ENCODE data around the gene SF3B3.
"Not testable (repeated sequence)": the region's sequence is repeated elsewhere in the genome, so short reads cannot be mapped to it uniquely, and the experiment has no call there.

SF3B3 gene

DNA sequence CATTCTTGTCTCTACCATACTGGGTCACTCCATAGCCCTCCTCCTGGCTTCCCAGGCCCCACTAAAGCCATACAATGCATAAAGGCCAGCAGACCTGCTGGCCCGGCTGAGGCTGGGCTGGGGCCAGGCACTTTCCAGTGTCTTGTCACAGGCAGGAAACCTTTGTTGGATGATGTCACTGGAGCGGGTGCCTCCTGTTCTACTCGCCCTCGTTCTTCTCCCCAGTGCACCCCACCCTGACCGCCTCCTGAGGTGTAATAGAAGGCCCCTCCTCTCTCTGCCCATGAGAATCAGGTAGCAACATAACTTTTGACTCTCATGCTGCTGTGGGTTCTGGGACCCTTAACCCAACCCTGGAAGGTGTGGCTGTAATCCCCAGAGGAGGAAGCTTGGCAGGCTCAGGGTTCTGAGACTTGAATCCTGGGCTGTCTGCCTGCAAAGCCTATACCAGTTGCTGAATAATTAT, 68.5 kb downstream of the SF3B3 start:
- no peak for DNase-seq

DNA sequence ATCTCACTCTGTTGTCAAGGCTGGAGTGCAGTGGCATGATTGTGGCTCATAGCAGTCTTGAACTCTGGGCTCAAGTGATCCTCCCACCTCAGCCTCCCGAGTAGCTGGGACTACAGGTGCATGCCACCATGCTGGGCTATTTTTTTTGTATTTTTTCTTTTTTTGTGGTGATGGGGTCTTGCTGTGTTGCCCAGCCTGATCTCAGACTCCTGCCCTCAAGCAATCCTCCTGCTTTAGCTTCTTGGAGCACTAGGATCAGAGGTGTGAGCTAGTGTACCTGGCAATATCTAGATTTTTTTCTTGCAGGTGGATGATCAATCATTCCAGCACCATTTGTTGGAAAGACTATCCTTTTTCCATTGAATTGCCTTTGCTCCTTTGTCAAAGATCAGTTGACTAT, 69.9 kb downstream of the SF3B3 start:
- no peak for DNase-seq

GRCh38 chr16:70594569-70594968, 71.0 kb downstream of the SF3B3 start:
- no peak for DNase-seq

GRCh38 chr16:70597135-70597835, 73.7 kb downstream of the SF3B3 start:
- DNase-seq, result no peak

DNA sequence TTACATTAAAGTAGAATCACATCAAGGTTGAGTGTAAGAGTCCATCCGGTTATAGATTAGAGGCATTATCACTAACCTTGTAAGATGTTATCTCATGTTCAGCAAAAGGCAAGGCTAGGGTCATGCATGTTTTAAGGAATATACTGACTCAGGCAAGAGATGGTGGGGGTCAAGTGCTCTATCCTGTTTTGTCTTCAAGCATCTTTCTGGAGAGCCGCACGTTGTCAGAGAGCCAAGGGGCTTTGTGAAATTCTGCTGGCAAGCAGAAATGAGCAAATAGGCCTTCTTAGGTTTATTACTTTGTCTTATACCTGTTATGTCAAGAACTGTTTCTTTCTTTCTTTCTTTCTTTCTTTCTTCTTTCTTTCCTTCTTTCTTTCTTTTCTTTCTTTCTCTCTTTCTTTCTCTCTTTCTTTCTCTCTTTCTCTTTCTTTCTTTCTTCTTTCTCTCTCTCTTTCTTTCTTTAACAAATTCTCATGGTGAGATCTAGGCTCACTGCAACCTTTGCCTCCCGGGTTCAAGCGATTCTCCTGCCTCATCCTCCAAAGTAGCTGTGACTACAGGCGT, 75.4 kb downstream of the SF3B3 start:
- DNase-seq, result no peak

DNA sequence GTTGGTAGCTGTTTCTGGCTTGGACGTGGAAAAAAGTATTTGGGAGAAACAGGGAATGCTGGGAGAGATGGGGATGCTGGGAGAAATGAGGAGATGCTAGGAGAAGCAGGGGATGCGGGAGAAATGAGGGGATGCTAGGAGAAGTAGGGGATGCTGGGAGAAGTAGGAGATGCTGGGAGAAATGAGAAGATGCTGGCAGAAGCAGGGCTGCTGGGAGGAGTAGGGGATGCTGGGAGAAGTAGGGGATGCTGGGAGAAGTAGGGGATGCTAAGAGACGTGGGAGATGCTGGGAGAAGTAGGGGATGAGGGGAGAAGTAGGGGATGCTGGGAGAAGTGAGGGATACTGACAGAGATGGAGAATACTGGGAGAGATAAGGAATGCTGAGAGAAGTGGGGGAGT, 77.1 kb downstream of the SF3B3 start:
- no peak for DNase-seq

- DNase-seq, result no peak
Measured at GRCh38 chr16:70601576-70602575, 78.3 kb downstream of the SF3B3 start.

DNA sequence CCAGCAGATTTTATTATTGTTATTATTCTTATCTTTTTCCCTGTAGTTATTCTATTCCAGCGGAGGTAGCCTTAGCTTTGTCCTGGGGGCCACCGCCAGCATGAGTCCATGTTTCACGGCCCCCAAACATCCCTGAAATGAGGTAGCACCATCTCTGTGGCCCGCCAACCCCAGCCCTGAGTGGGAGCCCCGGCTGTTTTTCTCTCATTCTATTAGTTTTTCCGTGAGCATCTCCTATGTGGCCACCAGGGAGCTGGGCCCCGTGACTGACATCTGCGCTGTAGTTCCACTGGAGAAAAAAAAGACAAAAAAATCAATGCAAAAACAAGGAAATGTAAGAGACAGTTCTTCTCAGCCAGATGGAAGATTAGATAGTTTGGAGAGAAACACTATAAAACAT, 79.2 kb downstream of the SF3B3 start:
- DNase-seq, result no peak

- DNase-seq, result no peak
Measured at GRCh38 chr16:70604407-70605282, 81.0 kb downstream of the SF3B3 start.

DNA sequence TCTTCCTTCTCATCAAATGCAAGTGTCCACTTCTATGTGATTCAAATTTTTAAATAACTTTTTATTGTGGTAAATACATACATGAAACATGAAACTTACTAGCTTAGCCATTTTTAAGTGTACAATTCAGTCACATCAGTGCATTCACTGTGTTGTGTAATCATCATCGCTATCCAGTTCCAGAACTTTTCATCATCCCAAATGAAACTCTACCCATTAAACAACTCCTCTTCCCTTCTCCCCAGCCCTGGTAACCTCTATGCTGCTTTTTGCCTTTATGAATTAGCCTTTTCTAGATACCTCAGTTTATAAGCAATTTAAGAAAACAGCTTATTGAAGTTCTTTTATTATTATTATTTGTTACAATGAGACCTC, 81.7 kb downstream of the SF3B3 start:
- no peak for DNase-seq

DNA sequence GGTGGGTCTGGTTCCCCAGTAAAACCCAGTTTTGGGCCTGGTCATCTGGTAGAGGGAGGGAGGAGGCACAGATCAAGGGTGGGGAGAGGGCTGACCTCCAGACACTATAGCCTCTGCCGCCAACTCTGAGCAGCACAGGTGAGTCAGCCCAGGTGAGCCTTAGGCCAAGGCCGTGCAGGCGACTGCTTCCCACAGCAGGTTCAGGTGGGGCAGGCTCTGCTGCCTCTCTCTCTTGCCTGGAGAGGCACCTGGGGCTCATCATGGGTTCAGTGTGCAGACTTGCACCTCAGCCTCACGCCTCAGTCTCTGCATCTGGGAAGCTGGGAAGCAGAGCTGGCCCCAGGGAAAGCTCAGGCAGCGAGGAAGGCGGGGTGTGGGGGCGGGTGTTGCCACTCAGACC, 84.9 kb downstream of the SF3B3 start:
- DNase-seq, result no peak

DNA sequence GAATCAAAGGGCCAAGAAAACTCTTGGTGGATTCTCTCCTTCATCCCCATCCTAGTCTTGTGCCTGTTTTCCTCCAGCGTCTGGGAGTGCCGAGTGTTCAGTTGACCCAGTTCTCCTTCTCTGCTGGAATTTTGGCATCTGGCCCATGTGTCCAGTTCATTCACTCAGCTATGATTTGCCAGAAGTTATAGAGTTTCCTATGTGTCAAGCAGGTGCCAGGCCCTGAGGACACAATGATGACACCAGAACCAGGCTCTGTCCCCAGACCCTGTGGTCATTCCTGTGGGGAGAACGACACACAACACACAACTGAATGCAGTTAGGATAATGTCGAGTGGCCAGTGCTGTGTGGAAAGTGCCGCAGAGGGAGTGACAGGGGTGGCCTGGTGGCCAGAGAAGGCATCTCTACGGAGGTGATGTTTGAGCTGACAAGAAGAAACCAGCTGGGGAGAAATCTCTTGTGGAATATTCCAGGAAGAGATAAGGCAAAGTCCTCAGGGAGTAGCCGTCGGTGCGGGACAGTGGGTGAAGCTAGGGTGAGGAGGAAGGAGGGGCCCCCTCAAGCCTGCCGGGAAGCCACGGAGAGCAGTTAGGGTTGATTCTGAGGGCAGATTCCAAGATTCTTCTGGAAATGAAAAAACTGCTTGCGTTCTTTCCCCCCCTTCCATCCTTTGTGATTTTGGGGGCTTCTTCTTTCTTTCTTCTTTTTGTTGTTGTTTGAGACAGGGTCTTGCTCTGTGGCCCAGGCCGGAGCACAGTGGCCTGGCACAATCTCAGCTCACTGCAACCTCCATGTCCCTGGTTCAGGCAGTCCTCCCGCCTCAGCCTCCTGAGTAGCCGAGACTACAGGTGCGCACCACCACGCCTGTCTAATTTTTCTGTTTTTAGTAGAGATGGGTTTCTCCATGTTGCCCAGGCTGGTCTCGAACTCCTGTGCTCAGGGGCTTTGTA, 86.9 kb downstream of the SF3B3 start:
- no peak for DNase-seq

DNA sequence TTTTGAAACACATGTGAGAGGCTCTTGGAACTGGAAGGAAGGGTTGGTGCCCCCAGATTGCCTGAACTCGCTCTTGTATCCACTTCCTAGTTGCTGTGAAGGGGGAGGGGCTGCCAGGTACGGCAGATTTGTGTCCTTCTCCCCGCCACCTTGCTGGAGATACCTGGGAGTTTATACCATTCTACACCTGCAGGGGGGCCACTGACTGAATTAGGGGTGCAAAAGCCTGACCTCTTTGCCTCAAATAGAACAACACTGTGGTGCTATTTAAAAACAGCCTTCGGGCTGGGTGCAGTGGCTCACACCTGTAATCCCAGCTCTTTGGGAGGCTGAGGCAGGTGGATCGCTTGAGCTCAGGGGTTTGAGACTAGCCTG, 87.6 kb downstream of the SF3B3 start:
- DNase-seq, result no peak

- no peak for DNase-seq
Measured at GRCh38 chr16:70611785-70612303, 88.2 kb downstream of the SF3B3 start.

DNA sequence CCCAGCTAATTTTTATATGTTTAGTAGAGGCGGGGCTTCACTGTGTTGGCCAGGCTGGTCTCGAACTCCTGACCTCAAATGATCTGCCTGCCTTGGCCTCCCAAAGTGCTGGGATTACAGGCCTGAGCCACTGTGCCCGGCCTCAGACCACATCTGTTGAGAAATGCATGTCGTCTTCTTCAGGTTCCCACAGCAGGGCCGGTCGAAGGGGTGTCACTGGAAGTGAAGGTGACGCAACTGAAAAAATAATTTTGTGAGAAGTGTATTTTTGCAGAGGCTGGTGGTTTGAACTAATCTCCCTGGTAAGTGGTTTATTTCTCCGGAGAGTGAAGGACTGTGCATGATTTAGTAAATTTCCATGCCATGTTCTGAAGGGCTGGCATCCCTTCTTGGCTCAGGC, 89.3 kb downstream of the SF3B3 start:
- no peak for DNase-seq

- no peak for DNase-seq
Measured at GRCh38 chr16:70614208-70614951, 90.8 kb downstream of the SF3B3 start.

DNA sequence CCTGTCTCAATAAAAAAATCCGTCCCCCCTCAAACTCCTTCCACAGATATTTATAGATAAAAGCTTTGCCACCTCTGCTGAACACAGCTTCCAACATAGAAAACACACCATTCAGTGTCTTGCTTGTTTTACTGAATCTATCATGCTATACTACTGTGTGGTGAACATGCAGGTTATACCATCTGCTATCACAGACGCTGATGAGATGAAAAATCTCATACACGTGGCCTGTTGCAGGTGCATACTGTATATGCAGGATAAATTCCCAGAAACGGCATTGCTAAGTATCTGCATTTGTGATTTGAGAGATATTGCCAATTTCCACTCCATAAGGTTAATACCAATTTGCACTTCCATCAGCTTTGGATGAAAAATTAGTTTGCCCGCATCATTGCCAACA, 92.3 kb downstream of the SF3B3 start:
- no peak for DNase-seq

- DNase-seq, result not testable (repeated sequence)
Measured at GRCh38 chr16:70621864-70622263, 98.2 kb downstream of the SF3B3 start.
